Measurements from ENCODE around the gene UTP11. TPM values are rescaled to one million over a fixed set of nuclear protein-coding genes. Genes with fewer than 3 reads are reported as not detected.
A peak's percentile ranks its signal among the peaks of the same experiment; 100 is the strongest.
"Not testable (repeated sequence)": the region's sequence is repeated elsewhere in the genome, so short reads cannot be mapped to it uniquely, and the experiment has no call there.

The UTP11 gene
- 10 to 100 TPM; 32.1 to 48.5 (median 39.5) TPM for total RNA-seq

- peak in 2 of 3 donors; percentile 80 to 95 for TF ChIP-seq POLR2AphosphoS5 (IDR thresholded peaks at IDR 0.05)
- TF ChIP-seq POLR2A (IDR thresholded peaks at IDR 0.05): peak in 1 of 2 donors; percentile 43
- no peak for TF ChIP-seq EP300 (IDR thresholded peaks at IDR 0.05)
- no peak for TF ChIP-seq CTCF (IDR thresholded peaks at IDR 0.05)
- peaks cover 45% of the 10 kb centered on the region for H3K4me1 ChIP-seq
- H3K27ac ChIP-seq: peak within 1 kb of the TSS; percentile 97
- WGBS: 2% methylated on average over 42 of the region's 49 CpGs
- H3K27me3 ChIP-seq: no peaks in the 10 kb centered on the region
- H3K36me3 ChIP-seq: peaks cover 20% of the 10 kb centered on the region
- peak within 1 kb of the TSS; percentile 87 for H3K4me3 ChIP-seq
- peak; percentile 97 for DNase-seq (ENCODE audit: low spot score in 2 of 2)
- no peaks in the 10 kb centered on the region for H3K9me3 ChIP-seq
These were observed at the start of gene UTP11 for GRCh38 chr1:38012363-38013226. UTP11 (plus strand) TSS chr1:38012734; CDS start chr1:38012803, 69 bp downstream.

GRCh38 chr1:37964106-37964505, 48.4 kb upstream of the UTP11 start:
- not testable (repeated sequence) for H3K27me3 ChIP-seq; DNase-seq (ENCODE audit: low spot score in 2 of 2); H3K27ac ChIP-seq; H3K4me1 ChIP-seq; H3K9me3 ChIP-seq; H3K4me3 ChIP-seq
- H3K36me3 ChIP-seq: peaks cover 81% of the 10 kb centered on the region
- WGBS: 87% methylated on average over 12 of the region's 12 CpGs

GRCh38 chr1:37965301-37965700, 47.2 kb upstream of the UTP11 start:
- Histone ChIP-seq H3K4me3 (no peak overlapping the region), H3K9me3 (no peaks in the 10 kb centered on the region), H3K27me3 (no peaks in the 10 kb centered on the region), H3K4me1 (peaks cover 5% of the 10 kb centered on the region), H3K36me3 (peaks cover 79% of the 10 kb centered on the region), H3K27ac (no peak overlapping the region)
- TF ChIP-seq EP300 (IDR thresholded peaks at IDR 0.05) (no peak), POLR2AphosphoS5 (IDR thresholded peaks at IDR 0.05) (no peak), POLR2A (IDR thresholded peaks at IDR 0.05) (no peak), CTCF (IDR thresholded peaks at IDR 0.05) (no peak)
- DNase-seq (ENCODE audit: low spot score in 2 of 2): no peak
- WGBS: 59% methylated on average over 4 of the region's 4 CpGs

- not testable (repeated sequence) for H3K9me3 ChIP-seq; DNase-seq (ENCODE audit: low spot score in 2 of 2); H3K4me3 ChIP-seq; H3K27me3 ChIP-seq; H3K4me1 ChIP-seq; H3K27ac ChIP-seq
- WGBS: 90% methylated on average over 5 of the region's 5 CpGs
- H3K36me3 ChIP-seq: peaks cover 78% of the 10 kb centered on the region
These were observed 38.9 kb upstream of the UTP11 start for GRCh38 chr1:37973684-37974083.

GRCh38 chr1:37974567-37974966, 38.0 kb upstream of the UTP11 start:
- Histone ChIP-seq H3K4me1 (no peaks in the 10 kb centered on the region), H3K27me3 (no peaks in the 10 kb centered on the region), H3K36me3 (peaks cover 78% of the 10 kb centered on the region), H3K9me3 (no peaks in the 10 kb centered on the region), H3K4me3 (no peak overlapping the region), H3K27ac (no peak overlapping the region)
- 97% methylated on average over 5 of the region's 5 CpGs for WGBS
- TF ChIP-seq CTCF (IDR thresholded peaks at IDR 0.05): no peak
- TF ChIP-seq EP300 (IDR thresholded peaks at IDR 0.05): no peak
- TF ChIP-seq POLR2A (IDR thresholded peaks at IDR 0.05): no peak
- no peak for TF ChIP-seq POLR2AphosphoS5 (IDR thresholded peaks at IDR 0.05)
- no peak for DNase-seq (ENCODE audit: low spot score in 2 of 2)

- peaks cover 78% of the 10 kb centered on the region for H3K36me3 ChIP-seq
- not testable (repeated sequence) for H3K4me1 ChIP-seq; H3K27ac ChIP-seq; H3K27me3 ChIP-seq; H3K9me3 ChIP-seq; DNase-seq (ENCODE audit: low spot score in 2 of 2); H3K4me3 ChIP-seq
- TF ChIP-seq CTCF (IDR thresholded peaks at IDR 0.05): peak; percentile 27 to 32
- 51% methylated on average over 6 of the region's 6 CpGs for WGBS
These were observed 37.5 kb upstream of the UTP11 start for GRCh38 chr1:37975083-37975482.
